PC-3 (cell line): ENCODE results near the gene VPS35. TPM values are rescaled to one million over a fixed set of nuclear protein-coding genes. Genes with fewer than 3 reads are reported as not detected.

Source experiments
- ATAC-seq: fragments of 200-7000 bp; cut with Tn5 transposase; 2 replicates; pipeline ENCODE4 v1.9.1; 2020; ENCODE audit warnings: mild to moderate bottlenecking, moderate library complexity
- BruUV-seq: library from RNA; stranded (reverse); fragments of 400-500 nt; replicated peaks from 2 replicates; lab custom pipeline; 2021; lab: Mats Ljungman, UMichigan
- CTCF ChIA-PET: fragments of 300-600 bp; sonication (Branson Sonifier 250); formaldehyde crosslinking; loops from one replicate; lab custom pipeline; 2022; ENCODE audit warnings: antibody characterized with exemption; lab: Charles Lee
- POLR2A ChIA-PET: fragments of 300-600 bp; sonication (Branson Sonifier 250); formaldehyde crosslinking; loops from one replicate; lab custom pipeline; 2022; ENCODE audit warnings: antibody characterized with exemption; ENCODE audit not compliant: unreplicated experiment; lab: Charles Lee
- DNase-seq: peaks from one replicate; pipeline ENCODE4 v3.0.0-alpha.2; 2015
- H2AFZ ChIP-seq: fragments of 300-600 bp; sonication (generic); 2 replicates; pipeline ENCODE4 v1.6.0; 2016; ENCODE audit warnings: antibody characterized with exemption, low read length
- H3F3A ChIP-seq: fragments of 300-600 bp; sonication (generic); one replicate; pipeline ENCODE4 v1.6.0; 2017; ENCODE audit warnings: antibody characterized with exemption, low read length, control low read depth, mild to moderate bottlenecking; ENCODE audit not compliant: unreplicated experiment
- H3K27ac ChIP-seq: fragments of 300-600 bp; sonication (generic); 2 replicates; pipeline ENCODE4 v1.5.1; 2016; ENCODE audit warnings: mild to moderate bottlenecking, low read length
- H3K27me3 ChIP-seq: fragments of 300-600 bp; sonication (generic); 2 replicates; pipeline ENCODE4 v1.6.1; 2016; ENCODE audit warnings: low read length, mixed read lengths
- H3K36me3 ChIP-seq: fragments of 300-600 bp; sonication (generic); 2 replicates; pipeline ENCODE4 v1.6.1; 2016; ENCODE audit warnings: low read depth, mixed run types, low read length, mixed read lengths
- H3K4me1 ChIP-seq: fragments of 300-600 bp; sonication (generic); 2 replicates; pipeline ENCODE4 v1.5.1; 2016; ENCODE audit warnings: low read length; ENCODE audit not compliant: insufficient read depth
- H3K4me2 ChIP-seq: fragments of 300-600 bp; sonication (generic); 2 replicates; pipeline ENCODE4 v1.6.0; 2016; ENCODE audit warnings: low read length
- H3K4me3 ChIP-seq: fragments of 300-600 bp; sonication (generic); 2 replicates; pipeline ENCODE4 v1.5.1; 2016; ENCODE audit warnings: mild to moderate bottlenecking, low read length, mixed read lengths
- H3K79me2 ChIP-seq: fragments of 300-600 bp; sonication (generic); 2 replicates; pipeline ENCODE4 v1.6.1; 2017; ENCODE audit warnings: low read length, mixed read lengths
- H3K9ac ChIP-seq: fragments of 300-600 bp; sonication (generic); 2 replicates; pipeline ENCODE4 v1.6.0; 2016; ENCODE audit warnings: mild to moderate bottlenecking, low read length
- H3K9me2 ChIP-seq: fragments of 300-600 bp; sonication (generic); replicated peaks from 2 replicates; pipeline ENCODE4 v1.6.1; 2016; ENCODE audit warnings: mixed run types, low read length, mixed read lengths
- H3K9me3 ChIP-seq: fragments of 300-600 bp; sonication (generic); 2 replicates; pipeline ENCODE4 v1.6.1; 2016; ENCODE audit warnings: low read length, mixed read lengths
- H4K20me1 ChIP-seq: fragments of 300-600 bp; sonication (generic); 2 replicates; pipeline ENCODE4 v1.6.1; 2016; ENCODE audit warnings: low read length, mixed read lengths
- EZH2 ChIP-seq: fragments of 300-600 bp; sonication (generic); IDR thresholded peaks from one replicate; pipeline ENCODE4 v1.6.1; 2017; ENCODE audit warnings: antibody characterized with exemption, mild to moderate bottlenecking, low read length; ENCODE audit not compliant: unreplicated experiment
- EZH2phosphoT487 ChIP-seq: fragments of 300-600 bp; sonication (generic); IDR thresholded peaks from 2 replicates; pipeline ENCODE4 v1.6.1; 2018; ENCODE audit warnings: mild to moderate bottlenecking, antibody characterized with exemption, low read length, borderline replicate concordance
- intact Hi-C: fragments of 100-400 bp; cut with micrococcal nuclease; formaldehyde crosslinking; loops from 2 replicates; pipeline ENCODE4 v1.9.0; 2023
- total RNA-seq: library from RNA; depleted of rRNA; stranded (reverse); fragments of >200 nt; gene quantifications from 2 replicates; pipeline ENCODE4 v1.2.3, GENCODE V29; 2014
- TF ChIP-seq, protein P1 (sequence below): fragments of 300-600 bp; sonication (generic); conservative IDR thresholded peaks from 2 replicates; pipeline ENCODE4 v1.5.1; 2017; ENCODE audit warnings: antibody characterized with exemption, low read depth, mild to moderate bottlenecking, low read length

Gene VPS35
- total RNA-seq, 1 experiment from 2014 or later, result 39.3 TPM

DNA sequence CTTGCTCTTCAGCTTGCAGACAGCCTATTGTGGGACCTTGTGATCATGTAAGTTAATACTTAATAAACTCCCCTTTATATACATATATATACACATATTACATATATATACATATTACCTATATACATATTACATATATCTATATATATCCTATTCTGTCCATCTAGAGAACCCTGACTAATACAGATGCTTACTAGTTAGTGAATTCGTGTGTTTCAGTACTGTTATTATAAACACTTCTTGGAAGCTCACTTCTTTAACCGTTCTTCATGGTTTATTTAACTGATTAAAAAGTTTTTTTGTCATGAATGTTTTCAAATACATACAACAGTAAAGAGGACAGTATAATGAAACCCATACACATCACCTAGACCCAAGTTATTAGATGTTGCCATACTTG lies 13.1 kb upstream of the VPS35 start:
- no peak for TF ChIP-seq EZH2phosphoT487
- TF ChIP-seq EZH2, result no peak
- TF ChIP-seq, protein P1, sequence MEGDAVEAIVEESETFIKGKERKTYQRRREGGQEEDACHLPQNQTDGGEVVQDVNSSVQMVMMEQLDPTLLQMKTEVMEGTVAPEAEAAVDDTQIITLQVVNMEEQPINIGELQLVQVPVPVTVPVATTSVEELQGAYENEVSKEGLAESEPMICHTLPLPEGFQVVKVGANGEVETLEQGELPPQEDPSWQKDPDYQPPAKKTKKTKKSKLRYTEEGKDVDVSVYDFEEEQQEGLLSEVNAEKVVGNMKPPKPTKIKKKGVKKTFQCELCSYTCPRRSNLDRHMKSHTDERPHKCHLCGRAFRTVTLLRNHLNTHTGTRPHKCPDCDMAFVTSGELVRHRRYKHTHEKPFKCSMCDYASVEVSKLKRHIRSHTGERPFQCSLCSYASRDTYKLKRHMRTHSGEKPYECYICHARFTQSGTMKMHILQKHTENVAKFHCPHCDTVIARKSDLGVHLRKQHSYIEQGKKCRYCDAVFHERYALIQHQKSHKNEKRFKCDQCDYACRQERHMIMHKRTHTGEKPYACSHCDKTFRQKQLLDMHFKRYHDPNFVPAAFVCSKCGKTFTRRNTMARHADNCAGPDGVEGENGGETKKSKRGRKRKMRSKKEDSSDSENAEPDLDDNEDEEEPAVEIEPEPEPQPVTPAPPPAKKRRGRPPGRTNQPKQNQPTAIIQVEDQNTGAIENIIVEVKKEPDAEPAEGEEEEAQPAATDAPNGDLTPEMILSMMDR, result no peak
- POLR2A ChIA-PET, result no interaction called here
- H3K36me3 ChIP-seq, result peaks cover 12% of the 10 kb centered on the region
- CTCF ChIA-PET, result no interaction called here
- DNase-seq (no peak), ATAC-seq (no peak)
- no peaks in the 10 kb centered on the region for H3K27me3 ChIP-seq
- intact Hi-C loops, result no loop called here
- no peak overlapping the region for H3K27ac ChIP-seq
- H3K4me2 ChIP-seq, result no peak overlapping the region
- H2AFZ ChIP-seq, result no peak overlapping the region
- no peaks in the 10 kb centered on the region for H3K9me3 ChIP-seq
- no peak overlapping the region for H3K4me3 ChIP-seq
- BruUV-seq, result no TSS peak
- H3K9ac ChIP-seq, result no peak overlapping the region
- no peaks in the 10 kb centered on the region for H3K4me1 ChIP-seq
- no peaks in the 10 kb centered on the region for H3F3A ChIP-seq
- H3K79me2 ChIP-seq, result no peaks in the 10 kb centered on the region
- H3K9me2 ChIP-seq, result no peaks in the 10 kb centered on the region
- no peaks in the 10 kb centered on the region for H4K20me1 ChIP-seq

DNA sequence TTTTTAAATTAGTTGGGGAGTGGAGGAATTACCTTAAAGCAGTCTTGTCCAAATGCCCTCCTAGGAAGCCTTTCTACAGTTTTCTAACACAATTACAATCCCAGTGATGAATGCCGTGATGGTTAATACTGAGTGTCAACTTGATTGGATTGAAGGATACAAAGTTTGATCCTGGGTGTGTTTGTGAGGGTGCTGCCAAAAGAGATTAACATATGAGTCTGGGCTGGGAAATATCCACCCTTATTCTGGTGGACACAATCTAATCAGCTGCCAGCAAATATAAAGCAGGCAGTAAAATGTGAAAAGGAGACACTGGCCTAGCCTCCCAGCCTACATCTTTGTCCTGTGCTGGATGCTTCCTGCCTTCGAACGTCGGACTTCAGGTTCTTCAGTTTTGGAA lies 12.6 kb upstream of the VPS35 start:
- no peak for ATAC-seq
- POLR2A ChIA-PET, result no interaction called here
- no peak overlapping the region for H3K4me3 ChIP-seq

DNA sequence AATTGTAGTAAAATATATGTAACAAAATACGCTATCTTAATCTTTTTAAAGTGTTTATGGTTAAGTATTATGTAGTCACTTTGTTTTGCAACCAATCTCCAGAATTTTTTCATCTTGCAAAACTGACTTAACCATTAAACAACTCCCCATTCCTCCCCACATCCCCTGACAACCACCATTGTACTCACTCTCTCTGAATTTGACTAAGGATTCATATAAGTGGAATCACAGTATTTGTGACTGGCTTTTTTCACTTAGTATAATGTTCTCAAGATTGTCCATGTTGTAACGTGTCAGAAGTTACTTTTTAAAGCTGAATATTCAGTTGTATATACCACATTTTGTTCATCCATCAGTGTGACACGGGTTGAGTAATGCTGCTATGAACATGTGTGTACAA lies 11.1 kb upstream of the VPS35 start:
- Histone ChIP-seq H3K4me2 (no peak overlapping the region), H3K9me2 (no peaks in the 10 kb centered on the region), H2AFZ (no peak overlapping the region), H3F3A (no peaks in the 10 kb centered on the region), H3K9ac (no peak overlapping the region), H4K20me1 (no peaks in the 10 kb centered on the region), H3K27me3 (no peaks in the 10 kb centered on the region), H3K9me3 (no peaks in the 10 kb centered on the region), H3K4me1 (no peaks in the 10 kb centered on the region), H3K27ac (no peak overlapping the region), H3K4me3 (no peak overlapping the region), H3K79me2 (no peaks in the 10 kb centered on the region), H3K36me3 (peaks cover 26% of the 10 kb centered on the region)
- CTCF ChIA-PET, result no interaction called here
- DNase-seq (no peak), ATAC-seq (no peak)
- intact Hi-C loops, result no loop called here
- TF ChIP-seq EZH2phosphoT487 (no peak), EZH2 (no peak)
- TF ChIP-seq, protein P1, result no peak
- no TSS peak for BruUV-seq
- POLR2A ChIA-PET, result no interaction called here

More for the DNA sequence above, 12.6 kb upstream of the VPS35 start:
- no peaks in the 10 kb centered on the region for H3K4me1 ChIP-seq
- no peak overlapping the region for H3K27ac ChIP-seq
- H3K27me3 ChIP-seq, result no peaks in the 10 kb centered on the region
- H3K4me2 ChIP-seq, result no peak overlapping the region
- BruUV-seq, result no TSS peak
- CTCF ChIA-PET, result no interaction called here
- H4K20me1 ChIP-seq, result no peaks in the 10 kb centered on the region
- H3F3A ChIP-seq, result no peaks in the 10 kb centered on the region
- no peak overlapping the region for H3K9ac ChIP-seq
- no peaks in the 10 kb centered on the region for H3K9me3 ChIP-seq
- H2AFZ ChIP-seq, result no peak overlapping the region
- TF ChIP-seq EZH2phosphoT487, result no peak
- TF ChIP-seq EZH2, result no peak
- H3K9me2 ChIP-seq, result no peaks in the 10 kb centered on the region
- no peaks in the 10 kb centered on the region for H3K79me2 ChIP-seq
- DNase-seq, result no peak
- intact Hi-C loops, result no loop called here
- H3K36me3 ChIP-seq, result peaks cover 16% of the 10 kb centered on the region
